Calu3 (cell line): ENCODE results near the gene CD163. TPM values are rescaled to one million over a fixed set of nuclear protein-coding genes. Genes with fewer than 3 reads are reported as not detected.

Source experiments
- BruUV-seq: library from RNA; stranded (reverse); fragments of 400-500 nt; replicated peaks from 2 replicates; lab custom pipeline; 2021; lab: Mats Ljungman, UMichigan
- CTCF ChIA-PET: fragments of 300-600 bp; sonication (Branson Sonifier 250); formaldehyde crosslinking; loops from one replicate; lab custom pipeline; 2022; ENCODE audit warnings: antibody characterized with exemption; lab: Charles Lee
- DNase-seq: peaks from one replicate; pipeline ENCODE4 v3.0.0; 2022
- H3K27ac Mint-ChIP-seq: one replicate; pipeline ENCODE4 v1.8.0; 2022; ENCODE audit warnings: mixed read lengths; ENCODE audit not compliant: unreplicated experiment
- H3K27me3 Mint-ChIP-seq: one replicate; pipeline ENCODE4 v1.8.0; 2022; ENCODE audit warnings: mixed read lengths; ENCODE audit not compliant: unreplicated experiment
- H3K36me3 Mint-ChIP-seq: one replicate; pipeline ENCODE4 v1.8.0; 2022; ENCODE audit warnings: mild to moderate bottlenecking, moderate library complexity, mixed read lengths; ENCODE audit not compliant: insufficient read depth, unreplicated experiment
- H3K4me1 Mint-ChIP-seq: one replicate; pipeline ENCODE4 v1.8.0; 2022; ENCODE audit warnings: mild to moderate bottlenecking, low read depth, mixed read lengths; ENCODE audit not compliant: unreplicated experiment
- H3K4me3 Mint-ChIP-seq: one replicate; pipeline ENCODE4 v1.8.0; 2022; ENCODE audit warnings: mild to moderate bottlenecking, low read depth, moderate library complexity, mixed read lengths; ENCODE audit not compliant: unreplicated experiment
- H3K9me3 Mint-ChIP-seq: one replicate; pipeline ENCODE4 v1.8.0; 2022; ENCODE audit warnings: low read depth, mixed read lengths; ENCODE audit not compliant: unreplicated experiment
- CTCF ChIP-seq: fragments of 200-600 bp; IDR thresholded peaks from one replicate; pipeline ENCODE4 v1.8.0; 2022; ENCODE audit warnings: antibody characterized with exemption; ENCODE audit not compliant: unreplicated experiment
- intact Hi-C: fragments of 100-400 bp; cut with micrococcal nuclease; formaldehyde crosslinking; loops from one replicate; pipeline ENCODE4 v1.10.0; 2022; ENCODE audit not compliant: unreplicated experiment
- total RNA-seq: library from RNA; stranded (reverse); gene quantifications from 2 replicates; pipeline ENCODE4 v1.2.3, GENCODE V29; 2022

The CD163 gene
- total RNA-seq, 1 experiment from 2014 or later: not detected

DNA sequence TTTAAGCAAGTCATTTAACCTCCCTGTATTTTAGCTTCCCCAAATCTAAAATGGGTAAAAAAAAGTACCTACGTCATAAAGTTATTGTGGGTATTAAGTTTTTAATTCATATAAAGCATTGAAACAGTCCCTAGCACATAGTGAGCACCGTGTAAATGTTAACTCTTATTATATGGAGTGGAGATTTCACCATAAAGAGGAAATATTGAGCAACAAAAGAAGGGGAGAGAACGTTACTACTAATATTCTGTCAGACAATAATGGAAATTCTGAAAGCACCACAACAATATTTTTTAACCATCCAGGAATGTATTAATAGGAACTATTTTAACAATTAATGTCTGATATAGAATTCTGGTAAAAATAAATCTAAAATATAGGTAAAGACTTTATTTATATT is 51.8 kb downstream of the CD163 start:
- no peak for DNase-seq
- TF ChIP-seq CTCF: no peak
- no peaks in the 10 kb centered on the region for H3K36me3 Mint-ChIP-seq
- no peak overlapping the region for H3K27ac Mint-ChIP-seq
- CTCF ChIA-PET: no interaction called here
- intact Hi-C loops: no loop called here
- H3K4me3 Mint-ChIP-seq: no peak overlapping the region
- no peaks in the 10 kb centered on the region for H3K9me3 Mint-ChIP-seq
- peaks cover 8% of the 10 kb centered on the region for H3K4me1 Mint-ChIP-seq
- BruUV-seq: no TSS peak
- no peaks in the 10 kb centered on the region for H3K27me3 Mint-ChIP-seq

- Mint-ChIP-seq H3K27ac (no peak overlapping the region), H3K27me3 (no peaks in the 10 kb centered on the region), H3K4me3 (no peak overlapping the region), H3K4me1 (peaks cover 8% of the 10 kb centered on the region), H3K36me3 (no peaks in the 10 kb centered on the region), H3K9me3 (no peaks in the 10 kb centered on the region)
- DNase-seq: no peak
- TF ChIP-seq CTCF: no peak
- CTCF ChIA-PET: no interaction called here
- no TSS peak for BruUV-seq
- intact Hi-C loops: no loop called here
These were observed 52.9 kb downstream of the CD163 start for GRCh38 chr12:7450667-7451066.

DNA sequence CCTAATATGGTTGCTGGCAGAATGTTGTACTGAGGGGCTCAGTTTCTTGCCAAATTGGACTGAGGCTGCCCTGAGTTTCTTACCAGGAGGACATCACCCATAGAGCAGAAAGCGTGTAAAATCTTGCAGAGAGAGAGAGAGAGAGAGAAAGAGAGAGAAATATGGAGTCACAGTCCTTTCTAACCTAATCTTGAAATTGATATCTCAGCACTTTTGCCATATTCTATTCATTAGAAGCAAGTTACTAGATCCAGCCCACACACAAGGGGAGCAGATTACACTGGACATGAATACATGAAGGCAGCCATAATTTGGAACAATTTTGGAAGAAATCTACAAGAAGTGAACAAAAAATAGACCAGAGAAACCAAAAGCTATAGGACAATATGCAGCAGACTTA is 55.5 kb downstream of the CD163 start:
- BruUV-seq: no TSS peak
- Mint-ChIP-seq H3K36me3 (no peaks in the 10 kb centered on the region), H3K4me3 (no peak overlapping the region), H3K9me3 (no peaks in the 10 kb centered on the region), H3K27me3 (no peaks in the 10 kb centered on the region), H3K4me1 (peaks cover 8% of the 10 kb centered on the region), H3K27ac (no peak overlapping the region)
- DNase-seq: no peak
- TF ChIP-seq CTCF: no peak
- intact Hi-C loops: no loop called here
- CTCF ChIA-PET: no interaction called here

- DNase-seq: no peak
- intact Hi-C loops: no loop called here
- Mint-ChIP-seq H3K27ac (no peak overlapping the region), H3K9me3 (no peaks in the 10 kb centered on the region), H3K4me3 (no peak overlapping the region), H3K4me1 (no peaks in the 10 kb centered on the region), H3K27me3 (no peaks in the 10 kb centered on the region), H3K36me3 (no peaks in the 10 kb centered on the region)
- CTCF ChIA-PET: interaction anchor here (1.9 kb wide), 1 partner anchor 196 kb away, joined by 3 read pairs; no protein-coding TSS in a partner anchor
- no TSS peak for BruUV-seq
- no peak for TF ChIP-seq CTCF
These were observed 59.0 kb downstream of the CD163 start for GRCh38 chr12:7444537-7444936.
